ENCODE data around the gene YIF1A.
A peak's percentile ranks its signal among the peaks of the same experiment; 100 is the strongest.
"Not testable (repeated sequence)": the region's sequence is repeated elsewhere in the genome, so short reads cannot be mapped to it uniquely, and the experiment has no call there.

The YIF1A gene

DNA sequence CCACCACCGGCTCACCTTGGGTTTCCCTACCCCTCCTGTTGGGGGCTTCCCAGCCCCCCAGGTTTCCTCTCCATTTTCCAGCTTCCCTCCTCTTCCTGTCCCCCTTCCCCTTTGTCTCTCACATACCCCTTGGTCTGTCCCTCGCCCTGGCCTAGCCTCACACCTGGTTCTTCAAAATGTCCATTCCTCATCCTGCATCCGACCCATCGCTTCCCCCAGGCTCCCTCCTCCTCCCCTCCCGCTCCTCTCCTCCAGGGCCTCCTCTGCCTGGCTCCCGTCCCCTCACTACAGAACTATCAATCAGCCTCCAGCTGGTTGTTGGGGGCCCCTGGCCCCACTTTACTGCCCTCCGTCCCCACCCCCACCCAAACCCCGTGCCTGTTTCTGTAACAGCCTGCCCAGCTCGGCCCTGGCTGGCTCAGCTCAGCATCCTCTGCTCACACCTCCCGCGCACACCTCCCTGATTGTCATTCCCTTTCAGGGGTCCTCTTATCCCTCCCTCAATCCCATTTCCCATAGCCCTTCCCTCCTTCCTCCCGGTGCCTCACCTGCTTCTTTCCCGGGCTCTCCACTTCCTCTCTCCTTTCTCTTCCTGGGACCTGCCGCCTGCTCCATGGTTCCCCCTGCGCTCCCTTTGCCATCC lies 9.7 kb downstream of the YIF1A start:
- H3K4me3 ChIP-seq (ENCODE audit: low read depth in 1 of 2, low read length in 2 of 2), result no peak overlapping the region
- H3K27me3 ChIP-seq (ENCODE audit: control insufficient read depth in 1 of 2, insufficient read depth in 2 of 2, low read length in 2 of 2), result no peaks in the 10 kb centered on the region
- no peaks in the 10 kb centered on the region for H3K9me3 ChIP-seq (ENCODE audit: low read length)
- no peak overlapping the region for H3K27ac ChIP-seq (ENCODE audit: low read depth, low read length)
- H3K9ac ChIP-seq (ENCODE audit: low read length), result no peak overlapping the region
- peaks cover 12% of the 10 kb centered on the region for H3K4me1 ChIP-seq (ENCODE audit: insufficient read depth, low read length)
- H3K36me3 ChIP-seq (ENCODE audit: insufficient read depth, low read length), result peaks cover 20% of the 10 kb centered on the region

GRCh38 chr11:66278363-66279091 lies 10.4 kb downstream of the YIF1A start:
- Histone ChIP-seq H3K27me3 (ENCODE audit: control insufficient read depth in 1 of 2, insufficient read depth in 2 of 2, low read length in 2 of 2) (no peaks in the 10 kb centered on the region), H3K27ac (ENCODE audit: low read depth, low read length) (no peak overlapping the region), H3K9ac (ENCODE audit: low read length) (no peak overlapping the region), H3K4me3 (ENCODE audit: low read depth in 1 of 2, low read length in 2 of 2) (no peak overlapping the region), H3K4me1 (ENCODE audit: insufficient read depth, low read length) (peaks cover 12% of the 10 kb centered on the region), H3K9me3 (ENCODE audit: low read length) (no peaks in the 10 kb centered on the region), H3K36me3 (ENCODE audit: insufficient read depth, low read length) (peaks cover 26% of the 10 kb centered on the region)

GRCh38 chr11:66277471-66278362 lies 11.2 kb downstream of the YIF1A start, which contains the start of gene CNIH2:
CNIH2 (plus strand) TSS chr11:66278175; CDS start chr11:66278457, 282 bp downstream.
- Histone ChIP-seq H3K27ac (ENCODE audit: low read depth, low read length) (peak within 1 kb of the TSS; percentile 32), H3K4me3 (ENCODE audit: low read depth in 1 of 2, low read length in 2 of 2) (no peak within 1 kb of the TSS), H3K27me3 (ENCODE audit: control insufficient read depth in 1 of 2, insufficient read depth in 2 of 2, low read length in 2 of 2) (no peaks in the 10 kb centered on the region), H3K36me3 (ENCODE audit: insufficient read depth, low read length) (peaks cover 34% of the 10 kb centered on the region), H3K4me1 (ENCODE audit: insufficient read depth, low read length) (peaks cover 8% of the 10 kb centered on the region), H3K9ac (ENCODE audit: low read length) (no peak within 1 kb of the TSS), H3K9me3 (ENCODE audit: low read length) (no peaks in the 10 kb centered on the region)

GRCh38 chr11:66277064-66277463 lies 11.9 kb downstream of the YIF1A start:
- H3K9ac ChIP-seq (ENCODE audit: low read length); H3K4me1 ChIP-seq (ENCODE audit: insufficient read depth, low read length); H3K27ac ChIP-seq (ENCODE audit: low read depth, low read length); H3K9me3 ChIP-seq (ENCODE audit: low read length); H3K27me3 ChIP-seq (ENCODE audit: control insufficient read depth in 1 of 2, insufficient read depth in 2 of 2, low read length in 2 of 2); H3K4me3 ChIP-seq (ENCODE audit: low read depth in 1 of 2, low read length in 2 of 2): not testable (repeated sequence)
- H3K36me3 ChIP-seq (ENCODE audit: insufficient read depth, low read length), result peaks cover 40% of the 10 kb centered on the region

- not testable (repeated sequence) for H3K4me1 ChIP-seq (ENCODE audit: insufficient read depth, low read length); H3K27ac ChIP-seq (ENCODE audit: low read depth, low read length); H3K4me3 ChIP-seq (ENCODE audit: low read depth in 1 of 2, low read length in 2 of 2); H3K9ac ChIP-seq (ENCODE audit: low read length); H3K9me3 ChIP-seq (ENCODE audit: low read length); H3K27me3 ChIP-seq (ENCODE audit: control insufficient read depth in 1 of 2, insufficient read depth in 2 of 2, low read length in 2 of 2)
- H3K36me3 ChIP-seq (ENCODE audit: insufficient read depth, low read length), result peaks cover 45% of the 10 kb centered on the region
These were observed 12.3 kb downstream of the YIF1A start for GRCh38 chr11:66276619-66277018.

- Histone ChIP-seq H3K27ac (ENCODE audit: low read depth, low read length) (no peak overlapping the region), H3K27me3 (ENCODE audit: control insufficient read depth in 1 of 2, insufficient read depth in 2 of 2, low read length in 2 of 2) (no peaks in the 10 kb centered on the region), H3K9ac (ENCODE audit: low read length) (no peak overlapping the region), H3K36me3 (ENCODE audit: insufficient read depth, low read length) (peaks cover 46% of the 10 kb centered on the region), H3K9me3 (ENCODE audit: low read length) (no peaks in the 10 kb centered on the region), H3K4me3 (ENCODE audit: low read depth in 1 of 2, low read length in 2 of 2) (no peak overlapping the region), H3K4me1 (ENCODE audit: insufficient read depth, low read length) (no peaks in the 10 kb centered on the region)
These were observed 12.8 kb downstream of the YIF1A start for GRCh38 chr11:66275984-66276612.

DNA sequence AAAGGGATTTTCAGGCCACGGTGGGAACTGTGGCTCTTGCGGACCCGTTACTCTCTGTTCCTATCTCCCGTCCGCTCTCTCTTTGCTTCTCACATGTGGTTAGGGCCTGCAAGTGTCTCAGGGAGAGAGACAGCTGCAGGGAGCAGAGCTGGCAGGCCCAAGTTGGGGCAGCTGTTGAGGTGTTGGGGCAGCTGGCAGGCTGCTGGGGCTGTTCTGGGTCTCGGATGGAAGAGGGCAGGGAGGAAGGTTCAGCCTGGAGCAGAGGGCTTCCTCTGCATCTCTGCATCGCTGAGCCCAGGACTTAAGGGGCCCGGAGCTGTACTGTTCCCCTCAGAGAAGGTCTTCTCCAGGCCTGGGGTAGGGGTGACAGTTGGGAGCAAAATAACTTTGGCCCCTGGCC lies 13.5 kb downstream of the YIF1A start:
- Histone ChIP-seq H3K9me3 (ENCODE audit: low read length) (no peaks in the 10 kb centered on the region), H3K9ac (ENCODE audit: low read length) (no peak overlapping the region), H3K27me3 (ENCODE audit: control insufficient read depth in 1 of 2, insufficient read depth in 2 of 2, low read length in 2 of 2) (no peaks in the 10 kb centered on the region), H3K27ac (ENCODE audit: low read depth, low read length) (no peak overlapping the region), H3K4me1 (ENCODE audit: insufficient read depth, low read length) (peaks cover 5% of the 10 kb centered on the region), H3K4me3 (ENCODE audit: low read depth in 1 of 2, low read length in 2 of 2) (no peak overlapping the region), H3K36me3 (ENCODE audit: insufficient read depth, low read length) (peaks cover 46% of the 10 kb centered on the region)

DNA sequence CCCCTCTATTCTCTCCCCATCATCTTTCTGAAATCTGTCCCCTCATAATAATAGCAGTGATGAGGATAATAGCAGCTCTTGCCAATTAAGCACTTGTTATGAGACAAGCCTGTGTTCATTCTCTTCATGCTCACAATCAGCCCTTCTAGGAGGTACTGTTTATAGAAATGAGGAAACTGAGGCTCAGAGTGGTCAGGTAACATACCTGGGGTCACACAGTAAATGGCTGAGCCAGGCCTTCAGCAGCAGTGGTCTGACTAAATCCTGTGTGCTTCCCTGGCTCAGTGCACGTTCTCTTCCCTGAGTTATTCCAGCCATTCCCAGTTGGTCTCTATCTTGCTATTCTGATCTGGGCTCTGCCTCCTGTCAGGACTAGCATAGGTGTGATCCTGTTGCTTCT lies 14.7 kb downstream of the YIF1A start:
- no peak overlapping the region for H3K4me3 ChIP-seq (ENCODE audit: low read depth in 1 of 2, low read length in 2 of 2)
- H3K9ac ChIP-seq (ENCODE audit: low read length), result no peak overlapping the region
- H3K27ac ChIP-seq (ENCODE audit: low read depth, low read length), result no peak overlapping the region
- H3K27me3 ChIP-seq (ENCODE audit: control insufficient read depth in 1 of 2, insufficient read depth in 2 of 2, low read length in 2 of 2), result no peaks in the 10 kb centered on the region
- peaks cover 17% of the 10 kb centered on the region for H3K4me1 ChIP-seq (ENCODE audit: insufficient read depth, low read length)
- H3K9me3 ChIP-seq (ENCODE audit: low read length), result no peaks in the 10 kb centered on the region
- peaks cover 46% of the 10 kb centered on the region for H3K36me3 ChIP-seq (ENCODE audit: insufficient read depth, low read length)

DNA sequence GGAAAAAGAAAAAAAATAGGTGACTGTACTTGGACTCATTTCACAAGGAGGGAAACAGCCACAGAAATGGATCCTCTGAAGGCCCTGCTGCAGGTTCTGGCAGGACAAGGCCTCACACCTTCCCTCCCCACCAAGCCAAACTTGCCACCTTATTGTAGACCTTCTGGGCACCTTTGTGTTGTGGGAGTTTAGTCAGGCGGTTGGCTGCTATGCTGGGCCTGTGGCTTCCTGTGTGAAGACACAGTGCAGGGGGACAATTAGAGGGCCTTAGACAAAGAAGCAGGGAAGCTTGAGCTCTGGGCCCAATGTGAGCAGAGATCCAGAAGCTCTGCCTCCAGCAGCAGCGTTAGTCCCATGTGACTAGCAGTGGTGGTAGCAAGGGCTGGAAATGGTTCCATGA lies 16.3 kb downstream of the YIF1A start:
- H3K9me3 ChIP-seq (ENCODE audit: low read length), result no peaks in the 10 kb centered on the region
- no peak overlapping the region for H3K9ac ChIP-seq (ENCODE audit: low read length)
- H3K27ac ChIP-seq (ENCODE audit: low read depth, low read length), result no peak overlapping the region
- peaks cover 46% of the 10 kb centered on the region for H3K36me3 ChIP-seq (ENCODE audit: insufficient read depth, low read length)
- H3K27me3 ChIP-seq (ENCODE audit: control insufficient read depth in 1 of 2, insufficient read depth in 2 of 2, low read length in 2 of 2), result no peaks in the 10 kb centered on the region
- H3K4me1 ChIP-seq (ENCODE audit: insufficient read depth, low read length), result peaks cover 17% of the 10 kb centered on the region
- H3K4me3 ChIP-seq (ENCODE audit: low read depth in 1 of 2, low read length in 2 of 2), result no peak overlapping the region

DNA sequence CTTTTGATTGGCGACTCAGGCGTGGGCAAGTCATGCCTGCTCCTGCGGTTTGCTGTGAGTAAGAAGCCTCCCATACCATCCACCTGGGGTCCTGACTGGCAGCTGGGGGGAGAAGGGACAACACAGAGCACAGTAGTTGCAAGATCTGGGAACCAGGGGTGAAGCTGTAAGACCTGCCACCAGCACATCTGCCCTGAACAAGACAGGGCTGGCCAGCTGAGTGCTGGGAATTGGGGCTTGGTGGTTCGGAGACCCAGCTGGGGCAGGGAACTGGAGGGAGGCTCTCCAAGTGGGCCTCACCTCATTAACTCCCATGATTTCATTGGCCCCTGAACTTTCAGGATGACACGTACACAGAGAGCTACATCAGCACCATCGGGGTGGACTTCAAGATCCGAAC lies 17.1 kb downstream of the YIF1A start:
- Histone ChIP-seq H3K36me3 (ENCODE audit: insufficient read depth, low read length) (peaks cover 46% of the 10 kb centered on the region), H3K9ac (ENCODE audit: low read length) (no peak overlapping the region), H3K9me3 (ENCODE audit: low read length) (no peaks in the 10 kb centered on the region), H3K27me3 (ENCODE audit: control insufficient read depth in 1 of 2, insufficient read depth in 2 of 2, low read length in 2 of 2) (no peaks in the 10 kb centered on the region), H3K4me1 (ENCODE audit: insufficient read depth, low read length) (peaks cover 20% of the 10 kb centered on the region), H3K27ac (ENCODE audit: low read depth, low read length) (no peak overlapping the region), H3K4me3 (ENCODE audit: low read depth in 1 of 2, low read length in 2 of 2) (no peak overlapping the region)

All from muscle layer of colon (tissue), 2 donors.